GM12874 (cell line): ENCODE measurements around the gene PC.

Experiments
- TF ChIP-seq, protein P1 (sequence below): IDR thresholded peaks from 2 replicates; pipeline ENCODE4 v1.5.1; 2011; ENCODE audit warnings: low read depth, mild to moderate bottlenecking, control low read depth, low read length, moderate library complexity; ENCODE audit not compliant: insufficient read depth

The PC gene

DNA sequence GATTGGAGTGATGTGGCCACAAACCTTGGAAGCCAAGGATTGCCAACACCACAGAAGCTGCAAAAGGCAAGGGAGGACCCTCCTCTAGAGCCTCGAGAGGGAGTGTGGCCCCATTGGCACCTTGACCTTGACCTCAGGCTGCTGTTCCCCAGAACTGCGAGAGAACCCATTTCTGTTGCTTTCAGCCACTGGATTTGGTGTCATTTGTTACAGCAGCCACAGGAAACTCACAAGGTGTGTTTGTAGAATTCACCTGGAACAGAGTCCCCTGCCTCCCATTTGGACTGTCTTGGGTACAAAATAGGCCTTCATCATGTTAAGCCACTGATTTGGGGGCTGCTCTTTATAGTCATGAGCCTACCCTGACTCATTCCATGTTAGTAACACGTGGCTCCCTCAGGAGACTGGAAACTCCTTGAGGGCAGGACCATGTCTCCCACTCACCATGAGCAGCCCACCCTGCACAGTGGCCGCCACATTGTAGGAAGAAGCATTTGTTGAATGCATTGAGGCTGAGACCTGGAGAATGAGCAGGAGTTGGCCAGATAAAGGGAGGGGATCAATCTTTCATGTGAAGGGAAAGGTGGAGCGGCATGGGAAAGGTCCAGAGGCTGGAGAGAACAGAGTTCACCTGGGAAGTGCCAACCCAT lies 25.2 kb upstream of the PC start:
- TF ChIP-seq, protein P1, sequence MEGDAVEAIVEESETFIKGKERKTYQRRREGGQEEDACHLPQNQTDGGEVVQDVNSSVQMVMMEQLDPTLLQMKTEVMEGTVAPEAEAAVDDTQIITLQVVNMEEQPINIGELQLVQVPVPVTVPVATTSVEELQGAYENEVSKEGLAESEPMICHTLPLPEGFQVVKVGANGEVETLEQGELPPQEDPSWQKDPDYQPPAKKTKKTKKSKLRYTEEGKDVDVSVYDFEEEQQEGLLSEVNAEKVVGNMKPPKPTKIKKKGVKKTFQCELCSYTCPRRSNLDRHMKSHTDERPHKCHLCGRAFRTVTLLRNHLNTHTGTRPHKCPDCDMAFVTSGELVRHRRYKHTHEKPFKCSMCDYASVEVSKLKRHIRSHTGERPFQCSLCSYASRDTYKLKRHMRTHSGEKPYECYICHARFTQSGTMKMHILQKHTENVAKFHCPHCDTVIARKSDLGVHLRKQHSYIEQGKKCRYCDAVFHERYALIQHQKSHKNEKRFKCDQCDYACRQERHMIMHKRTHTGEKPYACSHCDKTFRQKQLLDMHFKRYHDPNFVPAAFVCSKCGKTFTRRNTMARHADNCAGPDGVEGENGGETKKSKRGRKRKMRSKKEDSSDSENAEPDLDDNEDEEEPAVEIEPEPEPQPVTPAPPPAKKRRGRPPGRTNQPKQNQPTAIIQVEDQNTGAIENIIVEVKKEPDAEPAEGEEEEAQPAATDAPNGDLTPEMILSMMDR, result no peak

DNA sequence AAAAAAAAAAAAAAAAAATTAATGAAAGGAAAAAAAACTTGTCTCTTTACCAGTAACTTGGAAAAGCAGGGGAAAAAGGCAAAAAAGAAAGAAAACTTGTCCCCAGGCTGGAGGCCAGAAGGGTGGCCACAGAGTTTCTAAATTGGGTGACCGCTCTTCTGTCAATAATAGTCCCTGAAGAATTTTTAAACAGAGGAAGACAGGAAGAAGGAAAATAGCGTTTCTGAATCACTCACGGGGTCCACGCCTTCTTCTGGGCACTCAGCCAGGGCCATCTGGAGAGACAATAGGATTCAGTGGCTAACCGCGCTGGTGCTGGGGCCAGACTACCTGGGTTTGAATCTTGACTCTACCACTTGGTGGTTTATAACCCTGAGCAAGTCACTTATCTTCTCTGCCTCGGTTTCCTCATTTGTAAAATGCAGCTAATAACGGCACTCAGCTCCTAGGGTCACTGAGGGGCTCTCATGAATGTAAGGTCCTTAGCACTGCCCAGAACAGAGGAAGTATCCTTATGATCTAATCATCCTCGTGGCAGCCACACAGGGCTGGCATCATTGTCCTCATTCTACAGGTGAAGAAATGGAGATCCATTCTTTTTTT lies 23.9 kb upstream of the PC start:
- TF ChIP-seq, protein P1, result no peak

DNA sequence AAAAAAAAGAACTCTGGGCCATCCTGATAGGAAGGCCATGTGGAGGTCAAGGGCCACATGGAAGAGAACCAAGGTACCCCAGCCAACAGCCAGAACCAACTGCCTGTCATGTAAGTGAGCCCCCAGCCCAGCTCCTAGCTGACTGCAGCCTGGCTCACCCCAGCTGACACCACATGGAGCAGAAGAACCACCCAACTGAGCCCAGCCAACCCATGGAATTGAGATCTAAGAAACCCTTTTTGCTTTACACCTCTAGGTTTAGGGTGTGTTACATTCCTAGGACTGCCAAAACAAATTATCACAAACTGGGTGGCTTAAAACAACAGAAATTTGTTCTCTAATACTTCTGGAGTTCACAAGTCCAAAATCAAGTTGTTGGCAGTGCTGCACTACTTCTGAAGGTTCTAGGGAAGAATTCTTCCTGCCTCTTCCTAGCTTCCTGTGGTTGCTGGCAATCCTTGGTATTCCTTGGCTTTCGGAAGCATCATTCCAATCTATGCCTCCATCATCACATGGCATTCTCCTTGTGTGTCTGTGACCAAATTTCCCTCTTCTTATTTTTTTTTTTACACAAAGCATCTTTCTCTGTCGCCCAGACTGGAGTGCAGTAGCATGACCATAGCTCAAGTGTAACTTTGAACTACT lies 21.3 kb upstream of the PC start:
- TF ChIP-seq, protein P1, result no peak

DNA sequence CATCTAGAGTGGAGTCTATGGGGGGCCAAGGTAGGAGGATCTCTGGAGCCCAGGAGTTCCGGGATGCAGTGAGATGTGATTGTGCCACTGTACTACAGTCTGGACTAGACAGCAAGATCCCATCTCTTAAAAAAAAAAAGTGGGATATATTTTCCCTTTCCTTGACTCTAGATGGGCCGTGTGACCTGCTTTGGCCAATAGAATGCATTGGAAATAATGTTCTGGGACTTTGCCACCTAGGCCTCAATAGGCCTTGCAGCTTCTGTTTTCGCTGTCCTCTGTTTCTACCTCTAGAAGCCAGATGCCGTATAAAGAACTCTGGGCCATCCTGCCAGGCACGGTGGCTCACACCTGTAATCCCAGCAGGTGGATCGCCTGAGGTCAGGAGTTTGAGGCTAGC lies 20.5 kb upstream of the PC start:
- TF ChIP-seq, protein P1, result no peak

DNA sequence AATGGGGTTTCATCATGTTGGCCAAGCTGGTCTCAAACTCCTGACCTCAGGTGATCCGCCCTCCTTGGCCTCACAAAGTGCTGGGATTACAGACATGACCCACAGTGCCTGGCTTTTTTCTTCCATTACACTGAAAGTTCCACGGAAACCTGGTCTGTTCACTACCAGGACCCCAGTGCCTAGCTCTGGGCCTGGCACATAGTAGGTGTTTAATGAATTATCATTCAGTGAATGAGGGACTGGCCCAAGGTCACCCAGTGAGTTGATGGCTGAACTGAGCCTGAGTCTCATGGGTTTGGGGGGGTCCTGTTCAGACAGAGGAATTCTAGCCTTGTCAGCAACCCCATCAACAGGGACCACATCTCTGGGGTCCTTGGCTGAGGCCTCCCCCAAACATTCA lies 20.0 kb upstream of the PC start:
- TF ChIP-seq, protein P1, result no peak

DNA sequence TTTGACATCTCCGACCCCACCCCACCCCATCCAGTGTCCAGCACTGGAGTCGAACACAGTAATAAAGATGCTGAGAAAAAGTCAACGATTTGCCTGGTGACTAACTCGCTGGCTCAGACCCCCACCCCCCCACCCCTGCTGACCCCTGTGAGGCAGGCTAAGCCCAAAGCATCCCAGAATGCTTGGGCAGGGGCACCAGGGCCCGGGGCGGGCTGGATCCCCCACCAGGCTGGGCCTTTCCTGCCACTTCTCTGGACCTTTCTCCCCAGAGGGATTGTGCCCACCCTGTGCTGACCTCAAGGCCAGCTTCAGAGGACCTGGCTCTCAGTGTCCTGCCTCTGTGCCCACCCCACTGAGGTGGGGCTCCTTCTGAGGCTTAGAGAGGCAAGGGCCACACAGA lies 18.7 kb upstream of the PC start:
- TF ChIP-seq, protein P1, result no peak

DNA sequence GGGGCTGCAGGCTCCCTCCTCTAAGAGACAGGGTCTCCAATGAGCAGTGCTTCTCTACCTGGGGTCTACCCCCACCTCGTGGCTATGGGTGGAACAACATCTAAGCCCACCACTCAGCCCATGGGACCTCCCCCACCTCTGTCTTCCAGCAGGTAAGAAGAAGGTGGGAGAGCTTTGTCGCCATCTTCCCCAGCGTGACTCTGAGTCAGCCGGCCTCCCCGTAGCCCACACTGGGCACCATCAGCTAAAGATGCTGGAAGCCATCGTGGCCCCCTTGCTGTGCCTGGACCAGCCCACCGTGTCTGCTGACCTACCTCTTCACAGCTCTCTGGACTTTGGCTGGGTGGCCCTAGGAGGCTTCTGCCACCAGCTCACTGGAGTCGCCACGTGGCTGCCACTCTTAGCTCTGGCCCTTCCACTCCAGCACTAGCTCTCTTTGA lies 17.9 kb upstream of the PC start:
- TF ChIP-seq, protein P1, result peak; percentile 58; the same call in 1 of the 2 replicates
